Stimulated activated CD4-positive, alpha-beta T cell treated with anti-CD3 and anti-CD28 coated beads, Interleukin-12 subunit alpha, Interleukin-12 subunit beta, amount 100 ng/mL, for 4 hours (primary cell): Measurements from ENCODE around the gene ZCCHC14.

Experiments
- DNase-seq: peaks from one replicate; pipeline ENCODE4 v3.0.0-alpha.2; 2020

The ZCCHC14 gene

DNA sequence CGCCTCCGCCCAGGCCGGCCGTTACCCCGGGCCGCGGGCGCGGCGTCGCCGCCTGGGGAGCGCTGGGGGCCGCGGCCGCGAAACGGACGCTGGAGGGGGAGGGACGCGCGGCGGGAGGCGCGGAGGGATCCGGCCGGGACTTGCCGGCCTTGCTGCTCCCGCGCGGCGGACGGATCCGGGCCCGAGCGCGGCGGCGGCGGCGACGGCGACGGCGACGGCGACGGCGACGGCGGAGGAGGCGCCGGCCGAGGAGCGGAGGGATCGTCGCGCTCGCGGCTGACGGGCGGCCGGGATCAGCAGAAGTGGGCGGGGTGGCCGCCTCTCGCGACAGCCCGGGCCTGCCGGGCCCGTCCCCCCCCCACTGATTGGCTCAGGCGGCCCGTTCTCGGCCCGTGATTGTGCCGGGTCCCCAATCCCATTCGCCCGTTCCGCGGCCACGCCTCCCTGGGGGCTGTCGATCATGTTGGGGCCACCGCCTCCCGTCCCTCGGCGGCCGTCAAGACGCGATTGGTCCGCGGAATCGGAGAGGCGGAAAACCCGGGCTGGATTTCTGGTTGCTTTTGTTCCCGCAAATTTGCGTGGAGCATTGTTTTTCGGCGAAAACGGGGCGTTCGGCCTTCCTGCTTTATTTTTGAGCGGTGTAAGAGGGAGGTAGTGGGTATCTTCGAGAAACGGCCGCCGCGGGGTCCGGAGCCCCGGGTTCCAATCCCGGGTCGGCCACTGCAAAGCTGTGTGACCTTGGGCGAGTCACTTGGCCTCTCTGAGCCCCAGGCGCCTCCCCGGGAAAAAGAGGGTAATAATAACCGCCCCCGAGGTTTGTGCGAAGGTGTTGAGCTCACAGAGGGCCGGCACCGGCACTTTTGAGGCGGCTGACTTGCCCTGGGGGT, at the start of gene ZCCHC14:
Gene ZCCHC14 (minus strand): TSS at position 304 of the 887 bp plus-strand sequence. CDS start 786 bp downstream, outside the sequence.
- DNase-seq, result peak; percentile 99

DNA sequence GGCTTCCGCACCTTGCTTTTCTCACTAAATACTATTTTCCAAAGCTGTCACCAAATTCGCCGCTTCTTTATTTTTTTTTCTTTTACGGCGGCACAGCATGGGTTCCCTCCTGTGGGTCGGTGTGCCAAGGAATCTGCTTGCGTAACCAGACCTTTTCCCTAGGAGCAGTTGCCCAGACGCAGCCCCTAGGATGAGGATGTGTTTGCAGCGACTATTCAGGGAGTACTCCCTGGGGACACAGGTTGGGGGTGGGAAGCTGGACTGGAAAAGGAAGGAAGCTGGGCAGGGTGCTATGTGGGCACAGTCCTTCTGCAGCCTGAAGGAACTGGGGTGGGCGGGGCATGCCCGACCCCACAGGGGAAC, 49.0 kb upstream of the ZCCHC14 start:
- no peak for DNase-seq

GRCh38 chr16:87541147-87541871, 48.5 kb upstream of the ZCCHC14 start:
- DNase-seq, result no peak

- DNase-seq, result no peak
Measured at GRCh38 chr16:87540897-87541146, 48.0 kb upstream of the ZCCHC14 start.

DNA sequence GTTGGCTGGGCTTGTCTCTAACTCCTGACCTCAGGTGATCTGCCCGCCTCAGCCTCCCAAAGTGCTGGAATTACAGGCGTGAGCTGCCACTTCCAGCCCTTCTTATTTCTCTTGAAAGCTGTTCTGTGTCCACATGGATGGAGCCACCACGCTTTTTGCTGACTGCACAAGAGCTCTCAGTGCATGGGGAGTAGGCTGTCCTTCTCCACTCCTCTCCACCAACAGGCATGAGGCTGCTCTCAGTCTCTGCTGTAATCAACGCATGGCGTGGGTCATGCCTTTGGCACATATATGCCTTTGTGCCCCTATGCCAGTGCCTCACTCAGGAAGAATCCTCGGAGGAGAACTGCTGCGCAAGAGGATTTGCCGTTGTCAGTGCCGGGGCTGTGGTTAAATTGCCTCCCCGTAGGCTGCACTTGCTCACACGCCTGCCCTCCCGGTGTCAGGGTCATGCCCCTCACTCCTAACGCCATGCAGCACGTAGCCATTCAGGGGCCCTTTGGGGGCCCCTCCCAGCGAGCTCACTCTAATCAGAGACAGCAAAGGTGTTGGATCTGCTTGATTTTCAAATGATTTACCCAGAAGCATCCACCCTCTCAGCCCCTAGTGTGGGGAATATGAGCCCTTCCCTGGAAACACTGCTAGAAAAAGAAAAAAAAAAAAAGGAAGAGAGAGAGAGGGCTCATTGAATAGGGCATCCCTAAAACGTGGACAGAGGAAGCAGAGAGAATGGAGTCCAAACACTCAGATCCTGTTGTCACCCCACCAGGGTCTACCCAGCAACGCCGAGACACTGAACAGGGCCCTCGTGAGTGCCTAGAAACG, 47.5 kb upstream of the ZCCHC14 start:
- DNase-seq, result no peak

GRCh38 chr16:87539113-87539512, 46.3 kb upstream of the ZCCHC14 start:
- no peak for DNase-seq

GRCh38 chr16:87538594-87538993, 45.8 kb upstream of the ZCCHC14 start:
- DNase-seq, result no peak

DNA sequence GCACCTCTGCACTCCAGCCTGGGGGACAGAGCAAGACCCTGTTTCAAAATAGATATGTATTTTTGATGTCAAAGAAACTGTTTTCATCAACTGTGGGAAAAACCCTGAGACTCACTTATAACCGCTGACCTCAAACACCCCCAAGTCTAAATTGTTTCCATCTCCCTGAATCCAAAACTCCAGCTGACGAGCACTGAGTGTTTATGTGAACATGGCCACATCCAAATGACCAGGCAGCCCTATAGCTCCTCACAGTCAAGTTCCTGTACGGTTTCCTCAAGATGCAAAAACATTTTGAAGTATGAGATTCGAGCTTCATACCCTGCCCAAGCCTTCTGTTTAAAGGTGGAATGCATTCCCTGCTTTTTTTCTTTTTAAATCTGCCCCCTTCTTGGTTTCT, 45.3 kb upstream of the ZCCHC14 start:
- no peak for DNase-seq

- no peak for DNase-seq
Measured at GRCh38 chr16:87536795-87537142, 43.9 kb upstream of the ZCCHC14 start.

GRCh38 chr16:87535855-87536794, 43.3 kb upstream of the ZCCHC14 start:
- DNase-seq, result no peak

GRCh38 chr16:87535457-87535854, 42.6 kb upstream of the ZCCHC14 start:
- DNase-seq, result no peak

GRCh38 chr16:87534751-87535150, 41.9 kb upstream of the ZCCHC14 start:
- DNase-seq, result no peak

DNA sequence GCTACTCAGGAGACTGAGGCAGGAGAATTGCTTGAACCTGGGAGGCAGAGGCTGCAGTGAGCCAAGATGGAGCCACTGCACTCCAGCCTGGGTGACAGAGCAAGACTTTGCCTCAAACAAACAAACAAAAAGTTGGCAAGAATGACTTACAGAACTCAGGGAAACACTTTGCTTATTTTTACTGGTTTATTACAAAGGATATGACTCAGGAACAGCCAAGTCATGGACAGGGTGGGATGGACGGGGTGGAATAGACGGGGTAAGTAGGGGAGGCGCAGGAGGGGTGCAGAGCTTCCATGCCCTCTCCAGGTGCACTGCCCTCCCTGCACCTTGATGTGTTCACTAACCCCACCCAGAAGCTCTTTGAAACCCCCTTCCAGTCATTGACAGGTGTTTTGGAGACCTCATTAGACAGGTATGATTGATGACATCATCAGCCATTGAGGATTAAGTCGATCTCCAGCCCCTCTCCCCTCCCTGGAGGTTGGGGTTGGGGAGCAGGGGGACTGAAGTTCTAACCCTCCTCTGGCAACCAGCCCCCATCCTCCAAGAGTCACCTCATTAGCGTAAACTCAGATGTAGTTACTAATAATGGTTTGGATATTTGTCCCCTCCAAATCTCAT, 41.3 kb upstream of the ZCCHC14 start:
- DNase-seq, result no peak

- DNase-seq, result no peak
Measured at GRCh38 chr16:87533061-87533460, 40.2 kb upstream of the ZCCHC14 start.

DNA sequence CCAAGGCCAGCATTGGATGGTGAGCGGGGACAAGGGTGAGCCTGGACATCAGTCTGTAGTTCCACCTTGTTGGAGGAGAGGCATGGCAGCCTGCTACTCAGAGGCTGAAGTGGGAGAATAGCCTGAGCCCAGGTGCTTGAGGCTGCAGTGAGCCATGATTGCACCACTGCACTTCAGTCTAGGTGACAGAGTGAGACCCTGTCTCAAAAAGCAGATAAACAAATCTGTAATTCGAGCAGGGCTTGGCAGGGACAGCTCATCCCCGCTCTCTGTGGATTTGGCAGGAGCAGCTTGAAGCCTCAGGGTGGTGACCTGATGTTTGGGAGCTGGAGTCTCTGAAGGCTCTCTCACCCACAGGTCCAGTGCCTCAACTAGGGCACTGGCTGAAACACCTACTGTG, 38.6 kb upstream of the ZCCHC14 start:
- no peak for DNase-seq

GRCh38 chr16:87528690-87529579, 36.1 kb upstream of the ZCCHC14 start:
- DNase-seq, result no peak

- no peak for DNase-seq
Measured at GRCh38 chr16:87527055-87527724, 34.4 kb upstream of the ZCCHC14 start.

DNA sequence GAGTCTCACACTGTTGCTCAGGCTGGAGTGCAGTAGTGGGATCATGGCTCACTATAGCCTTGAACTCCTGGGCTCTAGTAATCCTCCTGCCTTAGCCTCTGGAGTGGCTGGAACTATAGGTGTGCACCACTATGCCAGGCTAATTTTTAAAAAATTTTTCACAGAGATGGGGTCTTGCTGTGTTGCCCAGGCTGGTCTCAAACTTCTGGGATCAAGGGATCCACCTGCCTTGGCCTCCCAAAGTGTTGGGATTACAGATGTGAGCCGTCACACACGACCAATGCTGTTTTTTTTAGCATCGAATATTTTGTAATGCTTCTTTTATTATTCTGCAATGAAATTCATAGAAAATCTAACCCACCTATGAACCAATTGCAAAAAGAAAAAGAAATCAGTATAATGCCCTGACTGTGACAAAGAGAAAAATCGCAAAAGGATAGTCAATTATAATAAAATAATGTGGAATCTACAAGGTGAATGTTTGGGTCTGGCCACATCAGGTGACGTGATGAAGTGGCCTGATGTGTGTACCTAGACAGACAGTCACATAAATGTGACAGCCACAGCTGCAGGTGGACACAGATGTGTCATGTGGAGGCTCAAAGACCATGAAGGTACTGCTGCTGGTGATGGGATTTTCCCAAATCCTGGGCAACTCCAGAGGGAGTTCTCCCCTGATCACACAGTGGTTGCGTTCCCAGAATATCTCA, 33.6 kb upstream of the ZCCHC14 start:
- DNase-seq, result no peak

DNA sequence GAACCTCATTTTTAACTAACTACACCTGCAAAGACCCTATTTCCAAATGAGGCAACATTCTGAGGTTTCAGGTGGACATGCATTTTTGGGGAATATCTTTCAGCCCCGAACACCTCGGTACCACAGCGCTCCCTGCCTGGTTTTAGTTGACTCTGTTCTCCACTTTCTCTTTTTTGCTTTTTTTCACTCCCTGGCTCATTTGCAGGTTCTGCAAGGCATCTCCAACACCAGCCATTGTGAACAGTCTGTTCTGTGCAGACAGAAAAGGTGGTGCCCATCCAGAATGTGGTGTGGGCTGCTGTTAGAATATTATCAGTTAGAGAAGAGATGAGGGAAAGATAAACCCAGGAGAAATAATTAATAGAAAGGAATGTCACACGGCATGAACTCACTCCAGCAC, 32.5 kb upstream of the ZCCHC14 start:
- DNase-seq, result no peak

- DNase-seq, result no peak
Measured at GRCh38 chr16:87524407-87524806, 31.6 kb upstream of the ZCCHC14 start.
